ENCODE results near the gene AP3D1.

Gene AP3D1

GRCh38 chr19:2064788-2065524, 86.4 kb downstream of the AP3D1 start:
- Histone ChIP-seq H3K36me3 (ENCODE audit: insufficient read depth, low read depth, low read length) (no peaks in the 10 kb centered on the region), H3K4me3 (ENCODE audit: low read length) (no peak overlapping the region), H3K27ac (ENCODE audit: low read length) (no peak overlapping the region), H3K27me3 (ENCODE audit: insufficient read depth, low read length) (no peaks in the 10 kb centered on the region), H3K4me1 (ENCODE audit: insufficient read depth, low read length) (peaks cover 9% of the 10 kb centered on the region; the same call in 1 of the 2 replicates), H3K9ac (ENCODE audit: low read depth, low read length) (no peak overlapping the region), H3K9me3 (ENCODE audit: insufficient read depth, low read depth, low read length) (no peaks in the 10 kb centered on the region)

GRCh38 chr19:2064395-2064787, 87.0 kb downstream of the AP3D1 start:
- H3K27ac ChIP-seq (ENCODE audit: low read length): no peak overlapping the region
- H3K9me3 ChIP-seq (ENCODE audit: insufficient read depth, low read depth, low read length): no peaks in the 10 kb centered on the region
- H3K27me3 ChIP-seq (ENCODE audit: insufficient read depth, low read length): no peaks in the 10 kb centered on the region
- no peak overlapping the region for H3K4me3 ChIP-seq (ENCODE audit: low read length)
- no peak overlapping the region for H3K9ac ChIP-seq (ENCODE audit: low read depth, low read length)
- peaks cover 11% of the 10 kb centered on the region; the same call in 1 of the 2 replicates for H3K4me1 ChIP-seq (ENCODE audit: insufficient read depth, low read length)
- no peaks in the 10 kb centered on the region for H3K36me3 ChIP-seq (ENCODE audit: insufficient read depth, low read depth, low read length)

DNA sequence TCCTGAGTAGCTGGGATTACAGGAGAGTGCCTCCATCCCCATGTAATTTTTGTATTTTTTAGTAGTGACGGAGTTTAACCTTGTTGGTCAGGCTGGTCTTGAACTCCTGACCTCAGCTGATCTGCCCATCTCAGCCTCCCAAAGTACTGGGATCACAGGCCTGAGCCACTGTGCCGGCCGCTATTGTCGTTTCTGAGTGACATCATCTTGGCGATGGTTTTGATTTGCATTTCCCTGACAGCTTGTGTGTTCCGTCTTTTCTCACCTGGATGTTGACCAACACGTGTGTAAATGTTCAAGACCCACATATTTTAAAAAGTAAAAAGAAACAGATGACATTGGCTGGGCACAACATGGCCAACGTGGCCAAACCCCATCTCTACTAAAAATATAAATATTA, 87.5 kb downstream of the AP3D1 start:
- no peaks in the 10 kb centered on the region for H3K9me3 ChIP-seq (ENCODE audit: insufficient read depth, low read depth, low read length)
- H3K4me1 ChIP-seq (ENCODE audit: insufficient read depth, low read length): peaks cover 11% of the 10 kb centered on the region; the same call in 1 of the 2 replicates
- no peaks in the 10 kb centered on the region for H3K36me3 ChIP-seq (ENCODE audit: insufficient read depth, low read depth, low read length)
- H3K27ac ChIP-seq (ENCODE audit: low read length): no peak overlapping the region
- no peak overlapping the region for H3K4me3 ChIP-seq (ENCODE audit: low read length)
- H3K27me3 ChIP-seq (ENCODE audit: insufficient read depth, low read length): no peaks in the 10 kb centered on the region
- H3K9ac ChIP-seq (ENCODE audit: low read depth, low read length): no peak overlapping the region

- H3K4me3 ChIP-seq (ENCODE audit: low read length): no peak overlapping the region
- H3K4me1 ChIP-seq (ENCODE audit: insufficient read depth, low read length): peaks cover 11% of the 10 kb centered on the region; the same call in 1 of the 2 replicates
- H3K36me3 ChIP-seq (ENCODE audit: insufficient read depth, low read depth, low read length): no peaks in the 10 kb centered on the region
- no peak overlapping the region for H3K27ac ChIP-seq (ENCODE audit: low read length)
- no peaks in the 10 kb centered on the region for H3K27me3 ChIP-seq (ENCODE audit: insufficient read depth, low read length)
- peak overlapping the region; percentile 77; the same call in 1 of the 2 replicates for H3K9ac ChIP-seq (ENCODE audit: low read depth, low read length)
- no peaks in the 10 kb centered on the region for H3K9me3 ChIP-seq (ENCODE audit: insufficient read depth, low read depth, low read length)
These were observed 88.6 kb downstream of the AP3D1 start for GRCh38 chr19:2062770-2063169.

DNA sequence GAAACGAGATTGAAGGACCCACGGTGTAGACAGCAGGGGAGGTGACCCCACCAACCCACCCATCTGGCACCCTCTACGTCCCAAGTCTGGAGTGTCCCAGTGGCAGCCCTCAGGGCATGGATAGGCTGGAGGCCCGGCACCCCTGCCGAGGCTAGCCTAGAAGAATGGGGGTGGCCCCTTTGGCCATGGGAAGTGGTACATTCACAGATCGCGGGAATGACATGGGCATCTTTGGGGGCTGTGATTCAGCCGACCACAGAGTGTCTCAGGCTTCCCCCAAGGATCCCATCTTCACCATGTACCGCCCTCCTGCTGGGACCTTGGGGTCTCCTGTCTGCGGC, 89.0 kb downstream of the AP3D1 start:
- H3K27ac ChIP-seq (ENCODE audit: low read length): peak overlapping the region; percentile 24
- peaks cover 11% of the 10 kb centered on the region; the same call in 1 of the 2 replicates for H3K4me1 ChIP-seq (ENCODE audit: insufficient read depth, low read length)
- H3K9me3 ChIP-seq (ENCODE audit: insufficient read depth, low read depth, low read length): no peaks in the 10 kb centered on the region
- H3K36me3 ChIP-seq (ENCODE audit: insufficient read depth, low read depth, low read length): no peaks in the 10 kb centered on the region
- H3K4me3 ChIP-seq (ENCODE audit: low read length): peak overlapping the region; percentile 83; the same call in 1 of the 2 replicates
- H3K27me3 ChIP-seq (ENCODE audit: insufficient read depth, low read length): no peaks in the 10 kb centered on the region
- peak overlapping the region; percentile 77; the same call in 1 of the 2 replicates for H3K9ac ChIP-seq (ENCODE audit: low read depth, low read length)

GRCh38 chr19:2061495-2062388, 89.6 kb downstream of the AP3D1 start:
- Histone ChIP-seq H3K36me3 (ENCODE audit: insufficient read depth, low read depth, low read length) (no peaks in the 10 kb centered on the region), H3K27ac (ENCODE audit: low read length) (peak overlapping the region; percentile 24), H3K9ac (ENCODE audit: low read depth, low read length) (peak overlapping the region; percentile 77), H3K4me1 (ENCODE audit: insufficient read depth, low read length) (peaks cover 11% of the 10 kb centered on the region; the same call in 1 of the 2 replicates), H3K27me3 (ENCODE audit: insufficient read depth, low read length) (no peaks in the 10 kb centered on the region), H3K4me3 (ENCODE audit: low read length) (peak overlapping the region; percentile 83), H3K9me3 (ENCODE audit: insufficient read depth, low read depth, low read length) (no peaks in the 10 kb centered on the region)

DNA sequence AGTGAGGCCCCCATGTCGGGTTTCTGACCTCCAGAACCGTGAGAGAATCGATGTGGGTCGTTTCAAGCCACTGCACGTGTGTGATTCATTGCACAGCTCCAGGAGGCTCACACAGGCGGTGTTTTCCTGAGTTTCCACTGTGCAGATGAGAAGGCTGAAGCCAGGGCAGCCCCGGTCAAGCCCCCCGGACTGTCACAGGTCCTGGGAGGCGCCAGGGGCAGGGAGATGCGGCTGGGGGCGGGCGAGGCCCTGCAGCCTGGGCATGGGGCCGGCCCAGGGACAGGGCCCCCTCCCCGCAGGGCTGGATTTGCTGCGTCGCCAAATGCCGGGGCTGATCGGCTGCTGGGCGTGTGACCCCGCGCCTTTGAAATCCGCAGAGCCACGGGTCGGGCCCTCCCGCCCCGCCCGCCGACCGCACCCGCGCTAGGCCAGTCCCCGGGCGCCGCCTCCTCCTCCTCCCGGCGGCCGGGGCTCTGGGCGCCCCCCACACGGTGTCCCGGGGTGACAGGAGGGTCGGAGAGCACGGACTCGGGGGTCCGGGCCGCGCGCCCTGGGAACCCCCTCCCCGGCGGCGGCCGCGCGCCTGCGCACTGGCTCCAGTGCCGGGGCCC, 90.4 kb downstream of the AP3D1 start:
- Histone ChIP-seq H3K9ac (ENCODE audit: low read depth, low read length) (peak overlapping the region; percentile 77; the same call in 1 of the 2 replicates), H3K36me3 (ENCODE audit: insufficient read depth, low read depth, low read length) (no peaks in the 10 kb centered on the region), H3K4me3 (ENCODE audit: low read length) (peak overlapping the region; percentile 83), H3K27me3 (ENCODE audit: insufficient read depth, low read length) (no peaks in the 10 kb centered on the region), H3K27ac (ENCODE audit: low read length) (peak overlapping the region; percentile 88), H3K9me3 (ENCODE audit: insufficient read depth, low read depth, low read length) (no peaks in the 10 kb centered on the region), H3K4me1 (ENCODE audit: insufficient read depth, low read length) (peaks cover 11% of the 10 kb centered on the region; the same call in 1 of the 2 replicates)

DNA sequence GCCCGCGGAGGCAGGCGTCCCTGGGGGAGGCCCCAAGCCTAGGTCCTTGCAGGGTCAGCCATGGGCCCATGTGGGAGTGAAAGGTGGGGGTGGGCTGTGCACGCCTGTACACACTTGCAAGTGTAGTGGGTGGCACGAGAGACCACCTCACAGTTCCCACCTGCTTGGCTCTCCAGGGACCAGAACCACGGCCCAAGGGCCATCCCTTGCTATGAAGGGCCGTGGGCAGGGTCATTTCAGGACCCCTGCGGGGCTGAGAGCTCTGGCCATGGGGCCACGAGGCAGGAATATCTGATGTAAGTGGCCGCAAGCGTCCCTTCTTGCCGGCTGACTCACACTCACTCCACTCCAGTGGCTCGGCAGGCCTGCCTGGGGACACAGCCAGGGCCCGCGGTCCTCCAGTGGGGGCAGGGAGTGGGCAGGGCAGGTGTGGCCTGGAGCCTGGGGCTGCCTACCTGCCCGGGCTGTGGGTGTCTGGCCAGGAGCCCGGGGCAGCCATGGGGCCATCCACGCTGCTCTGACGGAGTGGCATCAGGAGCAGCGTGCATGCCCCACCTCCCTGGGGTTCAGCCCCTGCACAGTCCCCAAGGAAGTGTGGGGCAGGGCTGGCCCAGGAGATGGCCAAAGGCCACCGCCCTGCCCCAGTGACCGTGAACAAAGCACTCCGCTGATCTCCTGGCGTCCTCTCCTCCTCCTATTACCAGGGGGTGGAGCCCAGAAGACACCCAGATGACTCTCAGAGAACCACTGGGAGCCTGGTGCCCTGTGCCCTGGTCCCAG, 91.8 kb downstream of the AP3D1 start:
- no peak overlapping the region for H3K4me3 ChIP-seq (ENCODE audit: low read length)
- no peaks in the 10 kb centered on the region for H3K27me3 ChIP-seq (ENCODE audit: insufficient read depth, low read length)
- H3K36me3 ChIP-seq (ENCODE audit: insufficient read depth, low read depth, low read length): no peaks in the 10 kb centered on the region
- H3K27ac ChIP-seq (ENCODE audit: low read length): no peak overlapping the region
- H3K9me3 ChIP-seq (ENCODE audit: insufficient read depth, low read depth, low read length): no peaks in the 10 kb centered on the region
- peak overlapping the region; percentile 77; the same call in 1 of the 2 replicates for H3K9ac ChIP-seq (ENCODE audit: low read depth, low read length)
- peaks cover 11% of the 10 kb centered on the region; the same call in 1 of the 2 replicates for H3K4me1 ChIP-seq (ENCODE audit: insufficient read depth, low read length)

GRCh38 chr19:2058570-2059421, 92.6 kb downstream of the AP3D1 start:
- no peak overlapping the region for H3K27ac ChIP-seq (ENCODE audit: low read length)
- H3K27me3 ChIP-seq (ENCODE audit: insufficient read depth, low read length): no peaks in the 10 kb centered on the region
- no peaks in the 10 kb centered on the region for H3K9me3 ChIP-seq (ENCODE audit: insufficient read depth, low read depth, low read length)
- peaks cover 11% of the 10 kb centered on the region; the same call in 1 of the 2 replicates for H3K4me1 ChIP-seq (ENCODE audit: insufficient read depth, low read length)
- no peak overlapping the region; the same call in 1 of the 2 replicates for H3K9ac ChIP-seq (ENCODE audit: low read depth, low read length)
- H3K36me3 ChIP-seq (ENCODE audit: insufficient read depth, low read depth, low read length): no peaks in the 10 kb centered on the region
- H3K4me3 ChIP-seq (ENCODE audit: low read length): no peak overlapping the region
